Endodermal cell (in vitro differentiated cells): Measurements from ENCODE around the gene RPTOR. TPM values are rescaled to one million over a fixed set of nuclear protein-coding genes. Genes with fewer than 3 reads are reported as not detected.

Source experiments
- DNase-seq: peaks from one replicate; pipeline ENCODE4 v3.0.0-alpha.2; 2017
- H3K27ac ChIP-seq: 2 replicates; pipeline ENCODE4 v1.5.1; 2013; ENCODE audit warnings: mild to moderate bottlenecking, low read depth, low read length, moderate library complexity
- H3K27me3 ChIP-seq: 2 replicates; pipeline ENCODE4 v1.6.1; 2013; ENCODE audit warnings: mild to moderate bottlenecking, low read length, moderate library complexity; ENCODE audit not compliant: insufficient read depth, control insufficient read depth, poor library complexity, severe bottlenecking
- H3K36me3 ChIP-seq: 2 replicates; pipeline ENCODE4 v1.7.0; 2013; ENCODE audit warnings: mild to moderate bottlenecking, low read length, moderate library complexity; ENCODE audit not compliant: control insufficient read depth, insufficient read depth
- H3K4me1 ChIP-seq: one replicate; pipeline ENCODE4 v1.7.0; 2013; ENCODE audit warnings: low read length; ENCODE audit not compliant: control insufficient read depth, insufficient read depth
- H3K4me3 ChIP-seq: 2 replicates; pipeline ENCODE4 v1.5.1; 2013; ENCODE audit warnings: mild to moderate bottlenecking, low read length, moderate library complexity
- H3K9ac ChIP-seq: 2 replicates; pipeline ENCODE4 v1.6.1; 2013; ENCODE audit warnings: mild to moderate bottlenecking, low read length, moderate library complexity; ENCODE audit not compliant: poor library complexity, severe bottlenecking; ENCODE audit errors: extremely low read depth
- H3K9me3 ChIP-seq: 2 replicates; pipeline ENCODE4 v1.6.1; 2013; ENCODE audit warnings: mild to moderate bottlenecking, low read length, moderate library complexity; ENCODE audit not compliant: control insufficient read depth
- H3K27ac Mint-ChIP-seq: 2 replicates; pipeline ENCODE4 v1.8.0; 2020; ENCODE audit warnings: mixed read lengths
- H3K27me3 Mint-ChIP-seq: 2 replicates; pipeline ENCODE4 v1.8.0; 2021; ENCODE audit warnings: mild to moderate bottlenecking, mixed read lengths; ENCODE audit not compliant: insufficient read depth
- H3K36me3 Mint-ChIP-seq: 2 replicates; pipeline ENCODE4 v1.8.0; 2020; ENCODE audit warnings: low read depth, mixed read lengths
- H3K4me1 Mint-ChIP-seq: 2 replicates; pipeline ENCODE4 v1.8.0; 2020; ENCODE audit warnings: mixed read lengths
- H3K4me3 Mint-ChIP-seq: 2 replicates; pipeline ENCODE4 v1.8.0; 2020; ENCODE audit warnings: mild to moderate bottlenecking, moderate library complexity, mixed read lengths
- H3K9me3 Mint-ChIP-seq: 2 replicates; pipeline ENCODE4 v1.8.0; 2020; ENCODE audit warnings: mild to moderate bottlenecking, mixed read lengths
- WGBS, 2 experiments: methylation state at CpG; one replicate each; pipeline versions ENCODE4 v1.1.5 to v1.1.7; 2013; ENCODE audit warnings: missing lambda C conversion rate in 2 of 2, mixed read lengths in 1 of 2; ENCODE audit not compliant: insufficient coverage in 1 of 2, insufficient read length in 1 of 2; 5-methylcytosine and 5-hydroxymethylcytosine counted together
- total RNA-seq, 2 donors: library from RNA; stranded (reverse); fragmentation: NEBNext Ultra II Directional in 1 of 2; extraction: Animal tissue kit (Norgen Biotek cat#: 25700) in 1 of 2; gene quantifications; 2 replicates in 1 of 2; 3 replicates in 1 of 2; pipeline ENCODE4 v1.2.1, GENCODE V29; 2021
- TF ChIP-seq, protein P1 (sequence below): fragments of 200-600 bp; sonication (generic); conservative IDR thresholded peaks from 2 replicates; pipeline ENCODE4 v1.5.0; 2021; ENCODE audit warnings: antibody characterized with exemption, mild to moderate bottlenecking

The RPTOR gene
- total RNA-seq, 2 donors from 2014 or later = 45.1 to 53.4 TPM

DNA sequence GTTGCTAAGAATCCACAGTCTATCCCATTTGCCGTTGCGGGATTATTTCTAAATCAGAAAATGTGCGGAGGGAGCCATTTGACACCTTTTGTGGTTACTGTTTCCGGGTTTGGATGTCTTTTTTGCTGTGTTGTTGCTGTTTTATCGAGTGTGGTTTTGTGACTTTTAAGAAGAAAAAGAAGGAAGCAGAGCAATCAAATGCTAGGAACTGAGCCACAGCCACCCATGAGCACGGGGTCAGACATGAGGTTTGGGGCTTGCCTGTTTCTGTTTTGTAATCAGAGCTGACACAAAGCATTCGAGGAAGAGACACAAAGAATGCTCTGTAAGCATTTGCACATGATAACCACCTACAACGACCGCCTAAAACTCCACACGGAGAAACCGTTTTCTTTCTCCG, 393.9 kb downstream of the RPTOR start:
- Mint-ChIP-seq H3K4me3 (no peak overlapping the region), H3K9me3 (no peaks in the 10 kb centered on the region)

DNA sequence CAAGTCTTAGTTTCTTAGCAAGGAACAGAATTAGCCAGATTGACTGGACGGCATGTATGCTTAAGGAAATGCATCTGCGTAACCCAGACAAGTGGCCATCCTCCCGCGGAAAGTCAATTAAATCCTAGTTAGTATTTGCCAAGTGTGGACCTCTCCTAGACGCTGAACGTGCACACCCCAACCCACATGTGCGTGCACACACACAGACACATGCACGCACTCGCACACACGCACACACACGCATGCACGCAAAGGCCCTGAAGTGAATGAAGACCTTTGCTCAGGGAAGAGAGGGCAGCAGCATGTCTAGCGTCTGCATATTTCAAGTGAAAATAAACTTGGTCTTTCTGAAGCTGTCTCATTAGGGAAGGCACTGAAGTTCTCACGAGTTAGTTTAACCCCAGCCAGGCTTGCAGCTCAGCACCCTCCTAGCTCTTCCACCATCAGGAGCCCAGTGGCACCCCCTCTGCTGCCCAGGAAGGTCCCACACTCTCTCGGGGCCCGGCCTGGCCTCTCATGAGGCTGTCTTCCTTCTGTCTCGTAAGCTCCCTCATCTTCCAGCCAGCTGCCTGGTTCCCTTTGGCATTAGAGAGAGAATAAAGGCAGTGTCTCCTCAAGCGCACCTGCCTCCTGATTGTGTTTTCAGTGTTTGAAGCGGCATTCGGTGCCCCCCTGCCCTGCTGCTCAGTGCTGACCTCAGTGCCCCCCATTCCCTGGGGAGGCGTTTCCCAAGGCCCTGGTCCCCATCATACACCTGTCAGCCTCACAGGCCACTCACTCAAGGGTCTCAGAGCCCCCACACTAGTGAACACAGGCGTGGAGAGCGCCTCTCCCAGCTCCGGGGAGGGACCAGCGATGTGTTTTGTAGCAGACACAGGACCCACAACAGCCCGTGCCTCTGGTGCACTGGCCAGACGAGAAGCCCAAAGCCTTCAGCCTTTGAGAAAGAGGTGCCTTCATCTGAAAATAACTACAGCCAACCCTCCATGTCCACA, 394.8 kb downstream of the RPTOR start:
- peak overlapping the region; percentile 67 for H3K27ac ChIP-seq
- no peak overlapping the region for H3K9ac ChIP-seq
- Mint-ChIP-seq H3K27ac (no peak overlapping the region), H3K27me3 (peaks cover 3% of the 10 kb centered on the region), H3K4me1 (peaks cover 4% of the 10 kb centered on the region), H3K4me3 (no peak overlapping the region), H3K9me3 (no peaks in the 10 kb centered on the region), H3K36me3 (peaks cover 23% of the 10 kb centered on the region)
- no peak for DNase-seq
- H3K4me3 ChIP-seq = no peak overlapping the region
- peaks cover 4% of the 10 kb centered on the region for H3K36me3 ChIP-seq
- TF ChIP-seq, protein P1, sequence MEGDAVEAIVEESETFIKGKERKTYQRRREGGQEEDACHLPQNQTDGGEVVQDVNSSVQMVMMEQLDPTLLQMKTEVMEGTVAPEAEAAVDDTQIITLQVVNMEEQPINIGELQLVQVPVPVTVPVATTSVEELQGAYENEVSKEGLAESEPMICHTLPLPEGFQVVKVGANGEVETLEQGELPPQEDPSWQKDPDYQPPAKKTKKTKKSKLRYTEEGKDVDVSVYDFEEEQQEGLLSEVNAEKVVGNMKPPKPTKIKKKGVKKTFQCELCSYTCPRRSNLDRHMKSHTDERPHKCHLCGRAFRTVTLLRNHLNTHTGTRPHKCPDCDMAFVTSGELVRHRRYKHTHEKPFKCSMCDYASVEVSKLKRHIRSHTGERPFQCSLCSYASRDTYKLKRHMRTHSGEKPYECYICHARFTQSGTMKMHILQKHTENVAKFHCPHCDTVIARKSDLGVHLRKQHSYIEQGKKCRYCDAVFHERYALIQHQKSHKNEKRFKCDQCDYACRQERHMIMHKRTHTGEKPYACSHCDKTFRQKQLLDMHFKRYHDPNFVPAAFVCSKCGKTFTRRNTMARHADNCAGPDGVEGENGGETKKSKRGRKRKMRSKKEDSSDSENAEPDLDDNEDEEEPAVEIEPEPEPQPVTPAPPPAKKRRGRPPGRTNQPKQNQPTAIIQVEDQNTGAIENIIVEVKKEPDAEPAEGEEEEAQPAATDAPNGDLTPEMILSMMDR = no peak
- 96 to 97% methylated on average over 19 to 27 of the region's 27 CpGs for WGBS, 2 experiments
- H3K27me3 ChIP-seq = no peaks in the 10 kb centered on the region
- H3K9me3 ChIP-seq = no peaks in the 10 kb centered on the region
- H3K4me1 ChIP-seq = no peaks in the 10 kb centered on the region

More for the DNA sequence above, 393.9 kb downstream of the RPTOR start:
- Histone ChIP-seq H3K9me3 (no peaks in the 10 kb centered on the region), H3K27ac (peak overlapping the region; percentile 59), H3K36me3 (peaks cover 4% of the 10 kb centered on the region), H3K4me1 (no peaks in the 10 kb centered on the region), H3K9ac (no peak overlapping the region), H3K27me3 (no peaks in the 10 kb centered on the region), H3K4me3 (no peak overlapping the region)
- Mint-ChIP-seq H3K27ac (no peak overlapping the region), H3K27me3 (peaks cover 8% of the 10 kb centered on the region), H3K4me1 (peaks cover 4% of the 10 kb centered on the region), H3K36me3 (peaks cover 17% of the 10 kb centered on the region)
- WGBS, 2 experiments = 86 to 87% methylated on average over 10 to 12 of the region's 12 CpGs
- TF ChIP-seq, protein P1 = no peak
- no peak for DNase-seq

DNA sequence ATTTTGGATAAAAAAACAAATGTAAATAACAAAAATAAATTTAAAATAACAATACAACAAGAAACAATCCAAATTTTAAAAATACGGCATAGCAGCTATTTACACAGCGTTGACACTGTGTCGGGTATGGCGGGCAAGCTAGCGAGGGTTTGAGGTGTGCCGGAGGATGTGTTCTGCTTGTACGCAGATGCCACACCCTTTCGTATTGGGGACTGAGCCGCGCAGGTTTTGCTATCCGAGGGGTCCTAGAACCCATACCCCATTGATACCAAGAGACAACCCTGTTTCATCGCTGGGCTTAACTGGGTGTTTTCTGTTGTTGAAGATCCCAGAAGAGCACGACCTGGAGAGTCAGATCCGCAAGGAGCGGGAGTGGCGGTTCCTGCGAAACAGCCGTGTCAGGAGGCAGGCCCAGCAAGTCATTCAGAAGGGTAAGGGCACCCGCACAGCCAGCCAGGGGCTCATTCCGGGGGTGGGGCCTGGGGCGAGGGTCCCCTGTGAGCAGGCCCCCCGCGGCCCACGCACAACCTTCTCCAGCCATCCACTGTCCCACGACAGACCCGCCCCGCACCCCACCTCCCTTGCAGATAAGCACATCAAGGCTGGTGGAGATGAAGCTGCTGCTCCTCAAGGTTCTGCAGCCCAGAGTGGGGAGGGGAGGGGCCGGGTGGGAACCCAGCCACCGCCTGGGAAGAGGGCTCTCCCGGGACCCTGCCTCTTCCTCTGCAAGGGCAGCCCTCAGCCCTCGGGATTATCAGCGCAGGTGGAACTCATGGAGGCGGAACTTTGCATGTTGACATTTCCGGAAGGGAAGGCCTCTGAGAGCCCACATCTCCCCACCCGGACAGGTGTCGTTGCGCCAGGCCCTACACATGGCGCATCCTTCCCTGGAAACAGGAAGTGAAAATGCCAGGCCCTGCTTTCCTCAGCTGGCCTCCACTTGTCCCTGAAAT, 395.8 kb downstream of the RPTOR start:
- Histone ChIP-seq H3K9ac (no peak overlapping the region), H3K27ac (no peak overlapping the region), H3K4me3 (no peak overlapping the region), H3K27me3 (no peaks in the 10 kb centered on the region), H3K36me3 (peaks cover 4% of the 10 kb centered on the region), H3K4me1 (no peaks in the 10 kb centered on the region), H3K9me3 (no peaks in the 10 kb centered on the region)
- H3K9me3 Mint-ChIP-seq = no peaks in the 10 kb centered on the region
- peaks cover 23% of the 10 kb centered on the region for H3K36me3 Mint-ChIP-seq
- H3K4me1 Mint-ChIP-seq = peaks cover 4% of the 10 kb centered on the region
- H3K27me3 Mint-ChIP-seq = peaks cover 3% of the 10 kb centered on the region
- no peak for DNase-seq
- H3K4me3 Mint-ChIP-seq = no peak overlapping the region
- WGBS, 2 experiments = 95 to 97% methylated on average over 35 to 38 of the region's 38 CpGs
- TF ChIP-seq, protein P1 = no peak
- H3K27ac Mint-ChIP-seq = no peak overlapping the region
